Fibroblast of villous mesenchyme (primary cell): ENCODE data around the gene KAZN. TPM values are rescaled to one million over a fixed set of nuclear protein-coding genes. Genes with fewer than 3 reads are reported as not detected.
A peak's percentile ranks its signal among the peaks of the same experiment; 100 is the strongest.

ENCODE experiments used
- DNase-seq: peaks from one replicate; pipeline ENCODE4 v3.0.0-alpha.2; 2010; ENCODE audit warnings: low read depth
- H3K4me3 ChIP-seq: 2 replicates; pipeline ENCODE4 v1.5.1; 2011; ENCODE audit warnings: low read depth, mild to moderate bottlenecking, low read length
- total RNA-seq: library from RNA; depleted of rRNA; stranded (reverse); fragments of >200 nt; gene quantifications from 2 replicates; pipeline ENCODE4 v1.2.3, GENCODE V29; 2012
- TF ChIP-seq, protein P1 (sequence below): IDR thresholded peaks from 2 replicates; pipeline ENCODE4 v1.5.1; 2012; ENCODE audit warnings: low read depth, mild to moderate bottlenecking, low read length; ENCODE audit not compliant: insufficient read depth

Gene KAZN
- total RNA-seq: 8.6 and 10.6 TPM in 2 replicates

- TF ChIP-seq, protein P1, sequence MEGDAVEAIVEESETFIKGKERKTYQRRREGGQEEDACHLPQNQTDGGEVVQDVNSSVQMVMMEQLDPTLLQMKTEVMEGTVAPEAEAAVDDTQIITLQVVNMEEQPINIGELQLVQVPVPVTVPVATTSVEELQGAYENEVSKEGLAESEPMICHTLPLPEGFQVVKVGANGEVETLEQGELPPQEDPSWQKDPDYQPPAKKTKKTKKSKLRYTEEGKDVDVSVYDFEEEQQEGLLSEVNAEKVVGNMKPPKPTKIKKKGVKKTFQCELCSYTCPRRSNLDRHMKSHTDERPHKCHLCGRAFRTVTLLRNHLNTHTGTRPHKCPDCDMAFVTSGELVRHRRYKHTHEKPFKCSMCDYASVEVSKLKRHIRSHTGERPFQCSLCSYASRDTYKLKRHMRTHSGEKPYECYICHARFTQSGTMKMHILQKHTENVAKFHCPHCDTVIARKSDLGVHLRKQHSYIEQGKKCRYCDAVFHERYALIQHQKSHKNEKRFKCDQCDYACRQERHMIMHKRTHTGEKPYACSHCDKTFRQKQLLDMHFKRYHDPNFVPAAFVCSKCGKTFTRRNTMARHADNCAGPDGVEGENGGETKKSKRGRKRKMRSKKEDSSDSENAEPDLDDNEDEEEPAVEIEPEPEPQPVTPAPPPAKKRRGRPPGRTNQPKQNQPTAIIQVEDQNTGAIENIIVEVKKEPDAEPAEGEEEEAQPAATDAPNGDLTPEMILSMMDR: no peak
- DNase-seq: no peak
- H3K4me3 ChIP-seq: peak within 1 kb of the TSS; percentile 21
Measured at GRCh38 chr1:14598498-14599182, at the start of gene KAZN. TSS of gene KAZN (plus strand) at chr1:14598685.

GRCh38 chr1:14549897-14550620 is 48.4 kb upstream of the KAZN start:
- no peak overlapping the region for H3K4me3 ChIP-seq
- no peak for DNase-seq
- TF ChIP-seq, protein P1: no peak

DNA sequence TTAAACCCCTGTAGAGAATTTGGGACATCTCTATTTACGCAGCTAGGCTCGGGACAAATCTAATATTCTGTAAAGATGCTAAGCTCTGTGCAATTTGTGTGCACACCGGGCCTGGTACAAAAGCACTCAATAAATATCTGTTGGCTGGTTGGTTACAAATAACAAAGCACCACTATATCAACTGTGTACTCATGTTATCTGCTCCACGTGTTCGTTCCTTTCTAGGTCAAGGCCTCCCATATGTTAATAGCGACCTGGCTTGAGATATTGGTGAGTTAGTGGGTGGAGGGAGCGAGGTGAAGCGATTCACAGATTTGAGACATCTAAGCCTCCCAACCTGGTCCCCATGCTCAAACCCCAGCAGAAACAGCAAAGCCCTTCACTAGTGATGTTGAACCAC is 47.1 kb upstream of the KAZN start:
- no peak for DNase-seq
- H3K4me3 ChIP-seq: no peak overlapping the region
- TF ChIP-seq, protein P1: no peak

DNA sequence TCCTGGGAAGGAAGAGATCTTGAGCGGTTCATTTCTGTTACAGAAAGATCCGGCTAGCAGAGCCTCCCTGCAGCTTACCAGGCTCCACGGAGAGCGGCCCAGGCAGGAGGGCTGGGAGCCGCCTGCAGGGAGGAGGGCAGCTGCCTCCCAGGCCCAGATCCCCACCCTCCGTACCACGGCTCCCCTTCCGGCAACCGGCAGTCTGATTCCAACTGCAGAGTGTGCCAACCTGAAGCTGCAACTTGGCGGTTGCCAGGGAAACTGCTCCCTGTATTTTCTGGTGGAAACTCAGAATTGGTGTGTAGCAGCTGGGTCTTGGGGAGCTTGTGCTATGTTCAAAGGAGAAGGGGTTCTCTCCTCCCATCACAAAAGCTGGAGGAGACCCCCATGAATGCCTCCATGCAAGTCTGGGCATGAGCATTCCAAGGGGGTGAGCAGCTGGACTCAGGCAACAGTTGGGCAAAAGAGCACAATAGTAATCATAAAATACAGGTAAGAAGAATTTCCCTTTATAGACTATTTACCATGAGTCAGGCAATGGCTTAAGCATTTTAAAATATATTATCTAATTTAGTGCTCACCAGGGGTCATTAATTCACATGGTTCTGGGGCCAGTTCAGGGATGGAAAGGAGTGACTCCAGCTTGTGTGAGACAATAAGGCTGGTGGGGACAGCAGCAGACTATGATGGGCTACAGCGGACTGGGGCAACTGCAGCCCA is 46.1 kb upstream of the KAZN start:
- no peak overlapping the region for H3K4me3 ChIP-seq
- DNase-seq: no peak
- TF ChIP-seq, protein P1: no peak

DNA sequence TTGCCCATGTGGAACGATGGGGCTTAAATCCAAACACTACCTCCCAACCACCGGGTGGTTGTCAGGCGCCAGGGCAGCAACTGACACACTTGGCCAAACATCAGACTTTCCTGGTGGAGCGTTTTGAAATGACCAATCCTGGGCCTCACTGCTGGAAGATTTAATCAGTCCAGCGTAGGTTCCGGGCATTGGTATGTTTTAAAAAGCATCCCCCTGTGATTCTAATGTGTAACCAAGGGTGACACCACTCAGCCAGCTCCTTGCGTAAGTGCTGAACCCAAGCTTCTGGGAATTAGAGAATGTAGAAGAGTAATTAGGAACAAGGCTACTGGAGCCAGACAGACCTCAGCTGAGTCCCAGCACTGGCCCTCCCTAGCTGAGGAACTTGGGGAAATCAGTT is 44.8 kb upstream of the KAZN start:
- TF ChIP-seq, protein P1: no peak
- no peak for DNase-seq
- no peak overlapping the region for H3K4me3 ChIP-seq

DNA sequence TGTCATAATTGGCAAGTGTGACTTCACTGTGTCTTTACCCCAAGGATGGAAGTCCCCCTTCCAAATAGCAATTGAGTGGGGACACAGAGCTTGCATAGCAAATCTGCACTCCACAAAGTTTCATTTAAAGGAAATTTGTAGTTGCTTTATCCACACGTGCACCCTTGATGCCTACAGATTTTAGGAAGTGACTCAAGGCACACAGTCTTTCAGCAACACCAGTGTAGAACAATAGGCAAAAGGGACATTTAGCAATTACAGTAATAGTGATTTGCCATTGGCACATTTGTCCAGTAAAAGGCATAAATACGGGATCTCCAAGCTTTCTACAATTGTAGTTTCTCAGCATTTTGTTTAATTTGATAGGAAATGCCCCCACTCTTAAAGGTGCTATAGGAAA is 43.4 kb upstream of the KAZN start:
- DNase-seq: no peak
- no peak overlapping the region for H3K4me3 ChIP-seq
- TF ChIP-seq, protein P1: no peak
